BE2C (cell line): ENCODE measurements around the gene MCMBP.

Experiments
- DNase-seq: peaks from one replicate; pipeline ENCODE4 v3.0.0-alpha.2; 2020
- H3K27me3 ChIP-seq: fragments of 250-450 bp; sonication (Bioruptor Pico); 2 replicates; pipeline ENCODE4 v1.5.1; 2020; ENCODE audit warnings: mild to moderate bottlenecking
- H3K36me3 ChIP-seq: fragments of 250-450 bp; sonication (Bioruptor Pico); 2 replicates; pipeline ENCODE4 v1.5.1; 2020; ENCODE audit warnings: mild to moderate bottlenecking
- H3K4me1 ChIP-seq: fragments of 250-450 bp; sonication (Bioruptor Pico); 2 replicates; pipeline ENCODE4 v1.5.1; 2020
- H3K4me3 ChIP-seq: 2 replicates; pipeline ENCODE4 v1.5.1; 2011; ENCODE audit warnings: low read depth, low read length
- H3K9me3 ChIP-seq: fragments of 250-450 bp; sonication (Bioruptor Pico); 2 replicates; pipeline ENCODE4 v1.5.1; 2020
- TF ChIP-seq, protein P1 (sequence below): IDR thresholded peaks from 2 replicates; pipeline ENCODE4 v1.5.1; 2012; ENCODE audit warnings: mild to moderate bottlenecking, low read depth, low read length

Gene MCMBP

DNA sequence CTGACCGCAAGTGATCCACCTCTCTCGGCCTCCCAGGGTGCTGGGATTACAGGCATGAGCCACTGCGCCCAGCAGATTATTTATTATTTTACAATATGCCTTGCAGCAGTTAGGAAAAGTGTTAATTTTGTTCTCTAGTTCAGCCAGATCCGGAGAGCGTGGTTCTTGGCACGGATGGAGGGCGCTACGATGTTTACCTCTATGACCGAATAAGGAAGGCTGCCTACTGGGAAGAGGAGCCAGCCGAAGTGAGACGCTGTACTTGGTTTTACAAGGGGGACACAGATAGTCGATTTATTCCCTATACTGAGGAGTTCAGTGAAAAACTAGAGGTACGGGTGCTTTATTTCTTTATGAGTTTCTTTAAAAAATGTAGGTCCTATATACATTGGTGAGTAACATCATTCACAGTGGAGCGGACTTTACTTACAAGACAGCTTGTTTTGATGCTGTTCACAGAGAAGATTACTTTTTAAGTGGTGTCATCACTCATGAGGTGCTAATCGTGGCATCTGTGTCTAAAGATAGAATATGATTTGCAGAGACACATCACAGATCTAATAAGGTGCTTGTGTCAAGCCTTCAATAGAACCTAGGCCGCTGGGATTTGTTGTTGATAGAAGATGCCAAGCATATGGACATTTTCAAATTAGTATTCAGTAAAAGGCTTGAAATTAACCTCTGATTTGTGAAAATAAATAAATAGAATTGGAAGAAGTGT, 31.5 kb upstream of the MCMBP start:
- Histone ChIP-seq H3K4me3 (no peak overlapping the region), H3K36me3 (peaks cover 44% of the 10 kb centered on the region)
- no peak for DNase-seq

DNA sequence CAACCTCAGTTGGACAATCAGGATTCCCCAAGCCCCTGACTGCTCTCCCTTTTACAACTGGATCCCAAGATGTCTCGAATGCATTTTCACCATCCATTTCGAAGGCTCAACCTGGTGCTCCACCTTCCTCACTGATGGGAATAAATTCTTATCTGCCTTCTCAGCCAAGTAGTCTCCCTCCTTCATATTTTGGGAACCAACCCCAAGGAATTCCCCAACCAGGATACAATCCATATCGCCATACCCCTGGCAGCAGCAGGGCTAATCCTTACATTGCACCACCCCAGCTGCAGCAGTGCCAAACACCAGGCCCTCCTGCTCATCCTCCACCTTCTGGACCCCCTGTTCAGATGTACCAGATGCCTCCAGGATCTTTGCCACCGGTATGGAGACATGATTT, 25.9 kb upstream of the MCMBP start:
- no peaks in the 10 kb centered on the region for H3K9me3 ChIP-seq
- H3K4me1 ChIP-seq: peaks cover 9% of the 10 kb centered on the region
- H3K36me3 ChIP-seq: peaks cover 20% of the 10 kb centered on the region
- DNase-seq: no peak
- no peak overlapping the region for H3K4me3 ChIP-seq
- no peaks in the 10 kb centered on the region for H3K27me3 ChIP-seq
- TF ChIP-seq, protein P1, sequence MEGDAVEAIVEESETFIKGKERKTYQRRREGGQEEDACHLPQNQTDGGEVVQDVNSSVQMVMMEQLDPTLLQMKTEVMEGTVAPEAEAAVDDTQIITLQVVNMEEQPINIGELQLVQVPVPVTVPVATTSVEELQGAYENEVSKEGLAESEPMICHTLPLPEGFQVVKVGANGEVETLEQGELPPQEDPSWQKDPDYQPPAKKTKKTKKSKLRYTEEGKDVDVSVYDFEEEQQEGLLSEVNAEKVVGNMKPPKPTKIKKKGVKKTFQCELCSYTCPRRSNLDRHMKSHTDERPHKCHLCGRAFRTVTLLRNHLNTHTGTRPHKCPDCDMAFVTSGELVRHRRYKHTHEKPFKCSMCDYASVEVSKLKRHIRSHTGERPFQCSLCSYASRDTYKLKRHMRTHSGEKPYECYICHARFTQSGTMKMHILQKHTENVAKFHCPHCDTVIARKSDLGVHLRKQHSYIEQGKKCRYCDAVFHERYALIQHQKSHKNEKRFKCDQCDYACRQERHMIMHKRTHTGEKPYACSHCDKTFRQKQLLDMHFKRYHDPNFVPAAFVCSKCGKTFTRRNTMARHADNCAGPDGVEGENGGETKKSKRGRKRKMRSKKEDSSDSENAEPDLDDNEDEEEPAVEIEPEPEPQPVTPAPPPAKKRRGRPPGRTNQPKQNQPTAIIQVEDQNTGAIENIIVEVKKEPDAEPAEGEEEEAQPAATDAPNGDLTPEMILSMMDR: no peak

More for the DNA sequence above, 31.5 kb upstream of the MCMBP start:
- no peaks in the 10 kb centered on the region for H3K27me3 ChIP-seq
- no peaks in the 10 kb centered on the region for H3K4me1 ChIP-seq
- TF ChIP-seq, protein P1: no peak
- H3K9me3 ChIP-seq: no peaks in the 10 kb centered on the region

DNA sequence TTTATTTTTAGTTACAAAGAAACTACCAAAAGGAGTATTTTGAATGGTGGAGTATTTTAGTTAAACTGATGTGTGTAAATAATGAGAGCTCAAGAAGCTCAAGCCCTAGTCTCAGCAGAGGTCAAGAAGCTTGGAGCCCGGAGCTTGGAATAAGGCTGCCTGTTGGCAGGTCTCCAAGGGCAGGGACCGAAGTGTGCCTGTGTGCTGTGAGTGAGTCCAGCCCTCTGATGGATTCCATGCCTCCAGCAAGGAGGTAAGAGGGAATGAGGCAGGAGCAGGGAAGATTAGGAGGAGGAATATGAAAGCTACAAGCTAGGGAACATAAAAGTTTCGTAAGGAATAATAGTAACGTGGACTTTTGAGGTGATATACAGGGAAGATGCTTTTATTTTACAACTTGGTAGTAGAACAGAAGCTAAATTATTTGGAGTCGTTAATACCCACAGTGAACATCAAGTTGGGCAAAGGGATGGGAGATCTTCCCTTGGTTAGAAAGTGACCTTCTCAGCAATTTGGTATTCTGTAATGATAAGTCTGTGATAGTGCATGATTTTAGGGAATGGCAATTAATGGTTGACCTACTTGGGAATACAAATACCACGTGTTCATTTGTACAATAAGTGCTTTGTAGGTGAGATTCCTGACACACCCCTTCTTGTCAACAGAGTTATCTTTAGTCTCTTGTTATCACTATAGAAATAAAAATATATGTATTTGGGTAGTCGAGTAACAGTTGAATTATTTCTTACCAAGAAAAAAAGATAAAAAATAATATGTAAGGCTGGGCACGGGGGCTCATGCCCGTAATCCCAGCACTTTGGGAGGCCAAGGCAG, 24.5 kb upstream of the MCMBP start:
- Histone ChIP-seq H3K4me1 (peaks cover 9% of the 10 kb centered on the region), H3K27me3 (no peaks in the 10 kb centered on the region)
- TF ChIP-seq, protein P1: no peak

DNA sequence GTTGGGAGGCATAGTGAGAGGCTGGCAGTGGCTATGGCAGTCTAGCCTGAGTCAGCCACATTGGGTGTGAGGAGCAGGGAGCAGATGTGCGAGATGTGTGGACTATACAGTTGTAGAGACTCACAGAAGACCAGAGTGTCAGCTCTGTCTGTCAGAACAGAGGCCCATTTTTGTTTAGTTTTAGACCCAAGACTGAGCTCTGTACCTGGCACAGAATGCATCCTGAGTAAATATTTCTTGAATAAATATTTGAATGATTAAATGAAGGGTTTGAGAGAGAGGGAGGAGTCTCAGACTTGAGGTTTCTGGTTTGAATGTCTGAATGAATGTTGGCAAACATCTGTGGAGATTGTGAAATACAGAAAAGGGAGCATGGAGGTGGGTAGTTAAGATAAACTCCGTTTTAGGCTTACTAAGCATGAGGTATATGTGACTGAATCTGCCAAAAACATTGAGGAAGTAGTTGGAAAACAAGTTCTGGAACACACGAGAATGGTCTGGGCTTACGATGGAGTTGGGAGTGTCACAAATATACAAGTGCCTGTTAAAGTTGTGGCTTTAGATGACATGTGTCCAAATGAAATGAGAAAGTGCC, 23.5 kb upstream of the MCMBP start:
- Histone ChIP-seq H3K9me3 (no peaks in the 10 kb centered on the region), H3K27me3 (no peaks in the 10 kb centered on the region), H3K36me3 (peaks cover 7% of the 10 kb centered on the region), H3K4me1 (peaks cover 9% of the 10 kb centered on the region), H3K4me3 (no peak overlapping the region)
- TF ChIP-seq, protein P1: no peak
- DNase-seq: no peak

More for the DNA sequence above, 24.5 kb upstream of the MCMBP start:
- H3K9me3 ChIP-seq: no peaks in the 10 kb centered on the region
- peak; percentile 67 for DNase-seq
- no peak overlapping the region for H3K4me3 ChIP-seq
- H3K36me3 ChIP-seq: peaks cover 9% of the 10 kb centered on the region

DNA sequence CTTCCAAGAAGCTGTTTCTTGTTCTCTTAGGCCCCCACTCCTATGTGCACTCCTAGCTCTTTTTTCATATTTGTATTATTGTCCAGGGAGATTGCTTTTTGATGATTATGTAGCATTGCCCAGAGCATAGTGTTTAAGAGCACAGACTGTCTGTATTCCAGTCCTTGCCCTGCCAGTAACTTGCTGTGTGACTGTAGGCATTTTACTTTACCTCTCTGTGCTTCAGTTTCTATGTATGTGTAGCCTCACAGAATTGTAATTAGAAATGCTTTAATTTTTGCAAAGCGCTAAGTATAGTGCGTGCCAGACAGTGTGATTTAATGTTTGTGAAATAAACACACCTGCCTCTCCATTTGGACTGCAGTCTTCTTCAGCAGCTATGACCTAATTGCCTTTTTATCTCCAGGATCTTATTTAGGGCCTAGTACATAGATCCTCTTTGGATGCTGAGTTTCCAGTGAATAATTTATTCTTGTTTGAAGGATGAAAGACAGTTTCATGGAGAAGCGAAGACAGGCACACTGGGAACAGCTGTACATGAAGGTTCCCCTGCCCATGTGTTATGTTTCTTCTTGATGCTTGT, 21.3 kb upstream of the MCMBP start:
- DNase-seq: no peak
- Histone ChIP-seq H3K36me3 (peaks cover 6% of the 10 kb centered on the region), H3K27me3 (no peaks in the 10 kb centered on the region), H3K9me3 (no peaks in the 10 kb centered on the region), H3K4me1 (peaks cover 9% of the 10 kb centered on the region), H3K4me3 (peak overlapping the region; percentile 70)
- TF ChIP-seq, protein P1: no peak
